HCT116 (cell line): Measurements from ENCODE around the gene SERGEF.

Experiments
- CEBPB ChIP-seq: IDR thresholded peaks from 2 replicates; pipeline ENCODE4 v1.6.1; 2012; ENCODE audit warnings: low read depth
- EZH2 ChIP-seq: fragments of 200-600 bp; sonication (generic); IDR thresholded peaks from 2 replicates; pipeline ENCODE4 v1.6.1; 2017; ENCODE audit warnings: antibody characterized with exemption, mixed run types
- POLR2A ChIP-seq: IDR thresholded peaks from 2 replicates; pipeline ENCODE4 v1.7.0; 2011; ENCODE audit warnings: borderline replicate concordance; ENCODE audit not compliant: insufficient read depth, insufficient read length; ENCODE audit errors: extremely low read depth
- SRF ChIP-seq: IDR thresholded peaks from 2 replicates; pipeline ENCODE4 v1.6.1; 2012; ENCODE audit warnings: low read depth
- TCF7L2 ChIP-seq: IDR thresholded peaks from 2 replicates; pipeline ENCODE4 v1.7.0; 2011; ENCODE audit warnings: borderline replicate concordance, inconsistent platforms; ENCODE audit not compliant: insufficient read depth, insufficient read length; ENCODE audit errors: extremely low read depth
- ZNF274 ChIP-seq: fragments of 200-500 bp; sonication (Bioruptor generic); IDR thresholded peaks from 2 replicates; pipeline ENCODE4 v1.6.1; 2014; ENCODE audit warnings: mild to moderate bottlenecking, low read depth, low read length, inconsistent platforms
- TF ChIP-seq, protein P1 (sequence below), 3 experiments: fragments of 200-600 bp in 1 of 3; sonication (generic) in 1 of 3; IDR thresholded peaks in 2 of 3; conservative IDR thresholded peaks in 1 of 3; 2 replicates each; pipeline ENCODE4 v1.5.1; 2012 to 2017; ENCODE audit warnings: low read depth in 2 of 3, low read length in 2 of 3, antibody characterized with exemption in 1 of 3, borderline replicate concordance in 1 of 3, control low read depth in 1 of 3, mild to moderate bottlenecking in 1 of 3, mixed read lengths in 1 of 3, mixed run types in 1 of 3, moderate library complexity in 1 of 3; ENCODE audit not compliant: insufficient read depth in 1 of 3
- TF ChIP-seq, protein P2 (sequence below): IDR thresholded peaks from 2 replicates; pipeline ENCODE4 v1.6.1; 2012; ENCODE audit warnings: low read depth
- TF ChIP-seq, protein P3 (sequence below): IDR thresholded peaks from 2 replicates; pipeline ENCODE4 v1.6.1; 2012
- TF ChIP-seq, protein P4 (sequence below): IDR thresholded peaks from 2 replicates; pipeline ENCODE4 v1.6.1; 2012

DNA sequence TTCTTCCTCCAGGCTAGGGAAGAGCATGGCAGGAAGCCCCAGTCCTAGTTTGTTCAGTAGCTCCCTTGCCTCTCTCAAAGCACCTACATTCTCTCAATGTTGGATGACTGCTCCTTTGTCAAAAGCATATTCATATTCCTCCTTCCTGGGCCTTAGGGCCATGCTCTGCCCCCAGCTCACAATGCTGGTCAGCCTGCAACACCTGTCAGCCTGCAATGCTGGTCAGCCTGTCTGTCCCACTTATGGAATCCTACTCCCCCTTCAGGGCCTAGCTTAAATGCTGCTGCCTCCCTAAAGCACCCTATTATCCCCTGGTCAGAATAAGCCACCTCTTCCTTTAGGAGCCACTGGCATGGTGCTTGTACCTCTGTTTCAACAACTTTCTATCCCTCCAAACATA lies 45.2 kb downstream of the SERGEF start:
- no peak for TF ChIP-seq POLR2A
- no peak for TF ChIP-seq TCF7L2
- no peak for TF ChIP-seq EZH2
- TF ChIP-seq, protein P1, sequence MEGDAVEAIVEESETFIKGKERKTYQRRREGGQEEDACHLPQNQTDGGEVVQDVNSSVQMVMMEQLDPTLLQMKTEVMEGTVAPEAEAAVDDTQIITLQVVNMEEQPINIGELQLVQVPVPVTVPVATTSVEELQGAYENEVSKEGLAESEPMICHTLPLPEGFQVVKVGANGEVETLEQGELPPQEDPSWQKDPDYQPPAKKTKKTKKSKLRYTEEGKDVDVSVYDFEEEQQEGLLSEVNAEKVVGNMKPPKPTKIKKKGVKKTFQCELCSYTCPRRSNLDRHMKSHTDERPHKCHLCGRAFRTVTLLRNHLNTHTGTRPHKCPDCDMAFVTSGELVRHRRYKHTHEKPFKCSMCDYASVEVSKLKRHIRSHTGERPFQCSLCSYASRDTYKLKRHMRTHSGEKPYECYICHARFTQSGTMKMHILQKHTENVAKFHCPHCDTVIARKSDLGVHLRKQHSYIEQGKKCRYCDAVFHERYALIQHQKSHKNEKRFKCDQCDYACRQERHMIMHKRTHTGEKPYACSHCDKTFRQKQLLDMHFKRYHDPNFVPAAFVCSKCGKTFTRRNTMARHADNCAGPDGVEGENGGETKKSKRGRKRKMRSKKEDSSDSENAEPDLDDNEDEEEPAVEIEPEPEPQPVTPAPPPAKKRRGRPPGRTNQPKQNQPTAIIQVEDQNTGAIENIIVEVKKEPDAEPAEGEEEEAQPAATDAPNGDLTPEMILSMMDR (IDR thresholded peaks at IDR 0.05 in 2 of 3, conservative IDR thresholded peaks at IDR 0.05 in 1 of 3; ENCODE audit: borderline replicate concordance in 1 of 3, insufficient read depth in 1 of 3, low read depth in 2 of 3, low read length in 2 of 3): no peak
- TF ChIP-seq, protein P2, sequence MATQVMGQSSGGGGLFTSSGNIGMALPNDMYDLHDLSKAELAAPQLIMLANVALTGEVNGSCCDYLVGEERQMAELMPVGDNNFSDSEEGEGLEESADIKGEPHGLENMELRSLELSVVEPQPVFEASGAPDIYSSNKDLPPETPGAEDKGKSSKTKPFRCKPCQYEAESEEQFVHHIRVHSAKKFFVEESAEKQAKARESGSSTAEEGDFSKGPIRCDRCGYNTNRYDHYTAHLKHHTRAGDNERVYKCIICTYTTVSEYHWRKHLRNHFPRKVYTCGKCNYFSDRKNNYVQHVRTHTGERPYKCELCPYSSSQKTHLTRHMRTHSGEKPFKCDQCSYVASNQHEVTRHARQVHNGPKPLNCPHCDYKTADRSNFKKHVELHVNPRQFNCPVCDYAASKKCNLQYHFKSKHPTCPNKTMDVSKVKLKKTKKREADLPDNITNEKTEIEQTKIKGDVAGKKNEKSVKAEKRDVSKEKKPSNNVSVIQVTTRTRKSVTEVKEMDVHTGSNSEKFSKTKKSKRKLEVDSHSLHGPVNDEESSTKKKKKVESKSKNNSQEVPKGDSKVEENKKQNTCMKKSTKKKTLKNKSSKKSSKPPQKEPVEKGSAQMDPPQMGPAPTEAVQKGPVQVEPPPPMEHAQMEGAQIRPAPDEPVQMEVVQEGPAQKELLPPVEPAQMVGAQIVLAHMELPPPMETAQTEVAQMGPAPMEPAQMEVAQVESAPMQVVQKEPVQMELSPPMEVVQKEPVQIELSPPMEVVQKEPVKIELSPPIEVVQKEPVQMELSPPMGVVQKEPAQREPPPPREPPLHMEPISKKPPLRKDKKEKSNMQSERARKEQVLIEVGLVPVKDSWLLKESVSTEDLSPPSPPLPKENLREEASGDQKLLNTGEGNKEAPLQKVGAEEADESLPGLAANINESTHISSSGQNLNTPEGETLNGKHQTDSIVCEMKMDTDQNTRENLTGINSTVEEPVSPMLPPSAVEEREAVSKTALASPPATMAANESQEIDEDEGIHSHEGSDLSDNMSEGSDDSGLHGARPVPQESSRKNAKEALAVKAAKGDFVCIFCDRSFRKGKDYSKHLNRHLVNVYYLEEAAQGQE: no peak
- TF ChIP-seq SRF: no peak
- TF ChIP-seq ZNF274: no peak
- no peak for TF ChIP-seq CEBPB
- TF ChIP-seq, protein P3, sequence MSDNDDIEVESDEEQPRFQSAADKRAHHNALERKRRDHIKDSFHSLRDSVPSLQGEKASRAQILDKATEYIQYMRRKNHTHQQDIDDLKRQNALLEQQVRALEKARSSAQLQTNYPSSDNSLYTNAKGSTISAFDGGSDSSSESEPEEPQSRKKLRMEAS: no peak
- TF ChIP-seq, protein P4, sequence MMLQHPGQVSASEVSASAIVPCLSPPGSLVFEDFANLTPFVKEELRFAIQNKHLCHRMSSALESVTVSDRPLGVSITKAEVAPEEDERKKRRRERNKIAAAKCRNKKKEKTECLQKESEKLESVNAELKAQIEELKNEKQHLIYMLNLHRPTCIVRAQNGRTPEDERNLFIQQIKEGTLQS: no peak
